Germinal center (tissue), 1 donor: Measurements from ENCODE around the gene NDUFS3.

Experiments used
- DNase-seq: peaks from one replicate; pipeline ENCODE4 v3.0.0; 2012; ENCODE audit warnings: mixed read lengths, low spot score

NDUFS3 gene

GRCh38 chr11:47589977-47590861 is 11.3 kb downstream of the NDUFS3 start:
- DNase-seq: no peak

- no peak for DNase-seq
These were observed 12.9 kb downstream of the NDUFS3 start for GRCh38 chr11:47591764-47592163.

- DNase-seq: no peak
These were observed 13.4 kb downstream of the NDUFS3 start for GRCh38 chr11:47592251-47592650.

GRCh38 chr11:47592970-47593369 is 14.1 kb downstream of the NDUFS3 start:
- DNase-seq: no peak

GRCh38 chr11:47593492-47593933 is 14.6 kb downstream of the NDUFS3 start:
- no peak for DNase-seq

GRCh38 chr11:47593934-47594855 is 15.3 kb downstream of the NDUFS3 start, which contains the start of gene C1QTNF4:
C1QTNF4 (minus strand) TSS chr11:47594411; CDS start chr11:47590810, 3,601 bp downstream.
- DNase-seq: no peak

GRCh38 chr11:47595029-47595428 is 16.2 kb downstream of the NDUFS3 start:
- no peak for DNase-seq

- DNase-seq: no peak
These were observed 17.1 kb downstream of the NDUFS3 start for GRCh38 chr11:47595967-47596366.

GRCh38 chr11:47599902-47600301 is 21.0 kb downstream of the NDUFS3 start:
- DNase-seq: no peak

- no peak for DNase-seq
These were observed 24.4 kb downstream of the NDUFS3 start for GRCh38 chr11:47603295-47603694.

- DNase-seq: no peak
These were observed 27.0 kb downstream of the NDUFS3 start for GRCh38 chr11:47605921-47606320.

- no peak for DNase-seq
These were observed 27.9 kb downstream of the NDUFS3 start for GRCh38 chr11:47606731-47607130.

GRCh38 chr11:47607380-47607779 is 28.5 kb downstream of the NDUFS3 start:
- no peak for DNase-seq

GRCh38 chr11:47609675-47610074 is 30.8 kb downstream of the NDUFS3 start:
- no peak for DNase-seq

- DNase-seq: peak; percentile 52
These were observed 32.5 kb downstream of the NDUFS3 start for GRCh38 chr11:47611348-47611794.

- no peak for DNase-seq
These were observed 36.4 kb downstream of the NDUFS3 start for GRCh38 chr11:47615249-47615648.

GRCh38 chr11:47616726-47617416 is 38.0 kb downstream of the NDUFS3 start:
- DNase-seq: no peak

- DNase-seq: no peak
These were observed 38.5 kb downstream of the NDUFS3 start for GRCh38 chr11:47617417-47617809.

- no peak for DNase-seq
These were observed 42.0 kb downstream of the NDUFS3 start for GRCh38 chr11:47620836-47621378.

- DNase-seq: no peak
These were observed 47.4 kb downstream of the NDUFS3 start for GRCh38 chr11:47626234-47626633.

- no peak for DNase-seq
These were observed 49.2 kb downstream of the NDUFS3 start for GRCh38 chr11:47628026-47628425.

GRCh38 chr11:47631473-47631872 is 52.6 kb downstream of the NDUFS3 start:
- no peak for DNase-seq
